HepG2 (cell line): Measurements from ENCODE around the gene KLHL28. TPM values are rescaled to one million over a fixed set of nuclear protein-coding genes. Genes with fewer than 3 reads are reported as not detected.

ENCODE experiments used
- CREB1 ChIP-seq, 2 experiments: fragments of 450-650 bp in 1 of 2; IDR thresholded peaks; 2 replicates each; pipeline ENCODE4 v1.6.1; 2016 to 2017; ENCODE audit warnings: control low read depth in 1 of 2, mild to moderate bottlenecking in 1 of 2, missing compliant biosample characterization in 1 of 2, missing genetic modification characterization in 1 of 2
- EHMT2 ChIP-seq: fragments of 200-600 bp; sonication (generic); IDR thresholded peaks from 2 replicates; pipeline ENCODE4 v1.7.0; 2017; ENCODE audit warnings: antibody characterized with exemption, low read depth, low read length, borderline replicate concordance
- FOXA3 ChIP-seq: IDR thresholded peaks from 2 replicates; pipeline ENCODE4 v1.6.1; 2016; ENCODE audit warnings: missing genetic modification reagents, missing compliant biosample characterization
- FOXJ3 ChIP-seq: sonication (generic); formaldehyde crosslinking; IDR thresholded peaks from 2 replicates; pipeline ENCODE4 v1.4.0; 2020; ENCODE audit warnings: missing genetic modification reagents, mild to moderate bottlenecking, borderline replicate concordance
- GATAD2A ChIP-seq: IDR thresholded peaks from 2 replicates; pipeline ENCODE4 v1.6.1; 2016
- GZF1 ChIP-seq: sonication (generic); formaldehyde crosslinking; IDR thresholded peaks from 2 replicates; pipeline ENCODE4 v1.5.1; 2020; ENCODE audit warnings: mild to moderate bottlenecking, missing genetic modification reagents
- ISX ChIP-seq: sonication (generic); formaldehyde crosslinking; conservative IDR thresholded peaks from 2 replicates; pipeline ENCODE4 v1.5.0; 2020; ENCODE audit warnings: missing genetic modification reagents
- KDM2A ChIP-seq: sonication (generic); formaldehyde crosslinking; IDR thresholded peaks from 2 replicates; pipeline ENCODE4 v1.4.0; 2020; ENCODE audit warnings: low read depth, missing genetic modification reagents, borderline replicate concordance
- KDM5B ChIP-seq: sonication (generic); formaldehyde crosslinking; IDR thresholded peaks from 2 replicates; pipeline ENCODE4 v1.4.0; 2020; ENCODE audit warnings: missing genetic modification reagents, mild to moderate bottlenecking, borderline replicate concordance
- LBX2 ChIP-seq: sonication (generic); formaldehyde crosslinking; IDR thresholded peaks from 2 replicates; pipeline ENCODE4 v1.5.0; 2020; ENCODE audit warnings: missing genetic modification reagents, mild to moderate bottlenecking, borderline replicate concordance
- MEF2D ChIP-seq: sonication (generic); formaldehyde crosslinking; IDR thresholded peaks from 2 replicates; pipeline ENCODE4 v1.5.1; 2020; ENCODE audit warnings: mild to moderate bottlenecking, missing genetic modification reagents
- RFX1 ChIP-seq: fragments of 450-650 bp; IDR thresholded peaks from 2 replicates; pipeline ENCODE4 v1.6.1; 2017
- SAFB2 ChIP-seq: sonication (generic); formaldehyde crosslinking; IDR thresholded peaks from 2 replicates; pipeline ENCODE4 v1.5.1; 2020; ENCODE audit warnings: missing genetic modification reagents, low read depth, mild to moderate bottlenecking, borderline replicate concordance
- TAF1 ChIP-seq: sonication (generic); formaldehyde crosslinking; IDR thresholded peaks from 2 replicates; pipeline ENCODE4 v1.4.0; 2020; ENCODE audit warnings: missing genetic modification reagents
- TARDBP ChIP-seq: sonication (generic); formaldehyde crosslinking; IDR thresholded peaks from 2 replicates; pipeline ENCODE4 v1.8.0; 2022; ENCODE audit warnings: mild to moderate bottlenecking, missing genetic modification reagents
- TMF1 ChIP-seq: sonication (generic); formaldehyde crosslinking; IDR thresholded peaks from 2 replicates; pipeline ENCODE4 v1.8.1; 2022; ENCODE audit warnings: low read depth, missing genetic modification reagents
- ZNF343 ChIP-seq: sonication (generic); formaldehyde crosslinking; IDR thresholded peaks from 2 replicates; pipeline ENCODE4 v1.4.0; 2020; ENCODE audit warnings: mild to moderate bottlenecking, missing genetic modification reagents
- ZNF441 ChIP-seq: sonication (generic); formaldehyde crosslinking; IDR thresholded peaks from 2 replicates; pipeline ENCODE4 v1.7.0; 2021; ENCODE audit warnings: missing genetic modification reagents, borderline replicate concordance
- ZNF576 ChIP-seq: sonication (generic); formaldehyde crosslinking; IDR thresholded peaks from 2 replicates; pipeline ENCODE4 v1.4.0; 2020; ENCODE audit warnings: mild to moderate bottlenecking, missing genetic modification reagents
- ZNF780A ChIP-seq: sonication (generic); formaldehyde crosslinking; IDR thresholded peaks from 2 replicates; pipeline ENCODE4 v1.8.0; 2022; ENCODE audit warnings: mild to moderate bottlenecking, missing genetic modification reagents, moderate library complexity
- ZSCAN31 ChIP-seq: sonication (generic); formaldehyde crosslinking; IDR thresholded peaks from 2 replicates; pipeline ENCODE4 v1.5.0; 2020; ENCODE audit warnings: low read depth, mild to moderate bottlenecking, missing genetic modification reagents
- polyA plus RNA-seq, 8 experiments: library from polyadenylated mRNA; depleted of rRNA in 3 of 8; stranded (reverse) in 7 of 8; unstranded in 1 of 8; fragments of >200 nt; fragmentation: Illumina TruSeq in 4 of 8; extraction: Trizol in 4 of 8; gene quantifications; 2 replicates each; pipeline versions ENCODE4 v1.2.1 to v1.2.3, GENCODE V29; 2011 to 2016; ENCODE audit warnings: low read depth in 4 of 8, missing spikeins in 1 of 8, mixed read lengths in 1 of 8; ENCODE audit not compliant: insufficient read depth in 1 of 8
- total RNA-seq, 5 experiments: library from RNA; depleted of rRNA; stranded (reverse); fragments of >200 nt; fragmentation: Illumina TruSeq; extraction: Trizol; gene quantifications; 2 replicates each; pipeline ENCODE4 v1.2.3, GENCODE V29; 2016; ENCODE audit warnings: low read depth in 1 of 5

KLHL28 gene
- total and polyA plus RNA-seq, 2 of the 13 experiments (the other 11 are each of a cell fraction or from before 2014, with no cell fraction given) = 3.4 to 6.6 TPM

- TF ChIP-seq RFX1 (peak; percentile 87), ZNF343 (peak; percentile 42; the same call in 1 of the 2 replicates), FOXA3 (CRISPR knock-in tag) (peak; percentile 82), TAF1 (CRISPR knock-in tag) (peak; percentile 83), TARDBP (CRISPR knock-in tag) (peak; percentile 79), GZF1 (no peak; the same call in 1 of the 2 replicates), TMF1 (CRISPR knock-in tag) (0 out of 2 replicates have a peak, but pooled peaks have one; percentile 61), CREB1 (IDR thresholded peaks at IDR 0.05) (peak; percentile 91), CREB1 (CRISPR knock-in tag; IDR thresholded peaks at IDR 0.05) (peak; percentile 97), KDM2A (peak; percentile 69), ZSCAN31 (CRISPR knock-in tag) (0 out of 2 replicates have a peak, but pooled peaks have one; percentile 24), KDM5B (CRISPR knock-in tag) (no peak; the same call in 1 of the 2 replicates), LBX2 (CRISPR knock-in tag) (no peak), ZNF441 (no peak; the same call in 1 of the 2 replicates), ZNF576 (no peak), ZNF780A (no peak), FOXJ3 (CRISPR knock-in tag) (0 out of 2 replicates have a peak, but pooled peaks have one; percentile 10), ISX (CRISPR knock-in tag) (peak; percentile 13; the same call in 1 of the 2 replicates), SAFB2 (CRISPR knock-in tag) (no peak), MEF2D (0 out of 2 replicates have a peak, but pooled peaks have one; percentile 8), GATAD2A (CRISPR knock-in tag) (peak; percentile 44; the same call in 1 of the 2 replicates), EHMT2 (no peak)
These were observed at the start of gene KLHL28, which contains the start of gene TOGARAM1 (continued) for GRCh38 chr14:44961554-44962333.
